ENCODE measurements around the gene SHANK2. TPM values are rescaled to one million over a fixed set of nuclear protein-coding genes. Genes with fewer than 3 reads are reported as not detected.

SHANK2 gene
- total RNA-seq, 1 experiment from 2014 or later, result 0.71 TPM

GRCh38 chr11:71213696-71214552 is 38.5 kb downstream of the SHANK2 start:
- Histone ChIP-seq H3K27me3 (replicated peaks; ENCODE audit: insufficient read depth, low read depth, low read length, poor library complexity) (peaks cover 10% of the 10 kb centered on the region), H3K4me3 (ENCODE audit: low read depth, low read length, poor library complexity, severe bottlenecking) (no peak overlapping the region), H3K36me3 (ENCODE audit: insufficient read depth, low read length, poor library complexity, severe bottlenecking) (no peaks in the 10 kb centered on the region), H3K4me1 (ENCODE audit: insufficient read depth, low read length, poor library complexity, severe bottlenecking) (no peaks in the 10 kb centered on the region), H3K27ac (ENCODE audit: low read depth, low read length, poor library complexity, severe bottlenecking) (no peak overlapping the region), H3K9me3 (ENCODE audit: low read depth, low read length, poor library complexity, severe bottlenecking) (no peaks in the 10 kb centered on the region)
- no peak for DNase-seq (ENCODE audit: low spot score)
- POLR2A ChIA-PET (ENCODE audit: low non-redundant PET), result no interaction called here
- no TSS peak for BruUV-seq (replicated peaks)
- TF ChIP-seq, protein P1, sequence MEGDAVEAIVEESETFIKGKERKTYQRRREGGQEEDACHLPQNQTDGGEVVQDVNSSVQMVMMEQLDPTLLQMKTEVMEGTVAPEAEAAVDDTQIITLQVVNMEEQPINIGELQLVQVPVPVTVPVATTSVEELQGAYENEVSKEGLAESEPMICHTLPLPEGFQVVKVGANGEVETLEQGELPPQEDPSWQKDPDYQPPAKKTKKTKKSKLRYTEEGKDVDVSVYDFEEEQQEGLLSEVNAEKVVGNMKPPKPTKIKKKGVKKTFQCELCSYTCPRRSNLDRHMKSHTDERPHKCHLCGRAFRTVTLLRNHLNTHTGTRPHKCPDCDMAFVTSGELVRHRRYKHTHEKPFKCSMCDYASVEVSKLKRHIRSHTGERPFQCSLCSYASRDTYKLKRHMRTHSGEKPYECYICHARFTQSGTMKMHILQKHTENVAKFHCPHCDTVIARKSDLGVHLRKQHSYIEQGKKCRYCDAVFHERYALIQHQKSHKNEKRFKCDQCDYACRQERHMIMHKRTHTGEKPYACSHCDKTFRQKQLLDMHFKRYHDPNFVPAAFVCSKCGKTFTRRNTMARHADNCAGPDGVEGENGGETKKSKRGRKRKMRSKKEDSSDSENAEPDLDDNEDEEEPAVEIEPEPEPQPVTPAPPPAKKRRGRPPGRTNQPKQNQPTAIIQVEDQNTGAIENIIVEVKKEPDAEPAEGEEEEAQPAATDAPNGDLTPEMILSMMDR (conservative IDR thresholded peaks at IDR 0.05; ENCODE audit: low read depth, low read length), result no peak
- no peak for TF ChIP-seq EZH2 (IDR thresholded peaks at IDR 0.05; ENCODE audit: borderline replicate concordance, low read depth, low read length, poor library complexity, severe bottlenecking)
- intact Hi-C loops (cut with micrococcal nuclease; ENCODE audit: unreplicated experiment), result no loop called here
- CTCF ChIA-PET, result no interaction called here

GRCh38 chr11:71212871-71213559 is 39.4 kb downstream of the SHANK2 start:
- H3K4me1 ChIP-seq (ENCODE audit: insufficient read depth, low read length, poor library complexity, severe bottlenecking), result no peaks in the 10 kb centered on the region
- intact Hi-C loops (cut with micrococcal nuclease; ENCODE audit: unreplicated experiment), result no loop called here
- no peaks in the 10 kb centered on the region for H3K36me3 ChIP-seq (ENCODE audit: insufficient read depth, low read length, poor library complexity, severe bottlenecking)
- ChIA-PET CTCF (no interaction called here), POLR2A (ENCODE audit: low non-redundant PET) (no interaction called here)
- DNase-seq (ENCODE audit: low spot score), result no peak
- H3K9me3 ChIP-seq (ENCODE audit: low read depth, low read length, poor library complexity, severe bottlenecking), result no peaks in the 10 kb centered on the region
- no peak overlapping the region for H3K27ac ChIP-seq (ENCODE audit: low read depth, low read length, poor library complexity, severe bottlenecking)
- H3K4me3 ChIP-seq (ENCODE audit: low read depth, low read length, poor library complexity, severe bottlenecking), result no peak overlapping the region
- H3K27me3 ChIP-seq (replicated peaks; ENCODE audit: insufficient read depth, low read depth, low read length, poor library complexity), result peaks cover 10% of the 10 kb centered on the region
- TF ChIP-seq EZH2 (IDR thresholded peaks at IDR 0.05; ENCODE audit: borderline replicate concordance, low read depth, low read length, poor library complexity, severe bottlenecking), result no peak
- no TSS peak for BruUV-seq (replicated peaks)

GRCh38 chr11:71211631-71212030 is 40.7 kb downstream of the SHANK2 start:
- H3K27ac ChIP-seq (ENCODE audit: low read depth, low read length, poor library complexity, severe bottlenecking), result no peak overlapping the region
- H3K27me3 ChIP-seq (replicated peaks; ENCODE audit: insufficient read depth, low read depth, low read length, poor library complexity), result peaks cover 10% of the 10 kb centered on the region
- intact Hi-C loops (cut with micrococcal nuclease; ENCODE audit: unreplicated experiment), result no loop called here
- ChIA-PET CTCF (no interaction called here), POLR2A (ENCODE audit: low non-redundant PET) (interaction anchor here (0.7 kb wide), 1 partner anchor 29 kb away, joined by 24 read pairs; no protein-coding TSS in a partner anchor)
- no peak overlapping the region for H3K4me3 ChIP-seq (ENCODE audit: low read depth, low read length, poor library complexity, severe bottlenecking)
- H3K36me3 ChIP-seq (ENCODE audit: insufficient read depth, low read length, poor library complexity, severe bottlenecking), result no peaks in the 10 kb centered on the region
- H3K9me3 ChIP-seq (ENCODE audit: low read depth, low read length, poor library complexity, severe bottlenecking), result no peaks in the 10 kb centered on the region
- DNase-seq (ENCODE audit: low spot score), result no peak
- BruUV-seq (replicated peaks), result no TSS peak
- H3K4me1 ChIP-seq (ENCODE audit: insufficient read depth, low read length, poor library complexity, severe bottlenecking), result no peaks in the 10 kb centered on the region
- TF ChIP-seq, protein P1 (conservative IDR thresholded peaks at IDR 0.05; ENCODE audit: low read depth, low read length), result no peak
- TF ChIP-seq EZH2 (IDR thresholded peaks at IDR 0.05; ENCODE audit: borderline replicate concordance, low read depth, low read length, poor library complexity, severe bottlenecking), result no peak
